BJ (cell line): Measurements from ENCODE around the gene OPCML. TPM values are rescaled to one million over a fixed set of nuclear protein-coding genes. Genes with fewer than 3 reads are reported as not detected.

Experiments used
- CTCF ChIA-PET: fragments of 350-600 bp; formaldehyde crosslinking; extraction: SDS; loops from one replicate; lab custom pipeline; 2021; ENCODE audit warnings: antibody characterized with exemption, inconsistent platforms; lab: Yijun Ruan, JAX
- POLR2A ChIA-PET: fragments of 300-600 bp; sonication (Branson Sonifier 250); formaldehyde crosslinking; extraction: SDS; loops from one replicate; lab custom pipeline; 2021; ENCODE audit warnings: antibody characterized with exemption; lab: Charles Lee
- DNase-seq: peaks from one replicate; pipeline ENCODE4 v3.0.0-alpha.2; 2011; ENCODE audit warnings: low read depth
- H3K27me3 ChIP-seq: 2 replicates; pipeline ENCODE4 v1.6.0; 2011; ENCODE audit warnings: low read length; ENCODE audit not compliant: control insufficient read depth, insufficient read depth
- H3K36me3 ChIP-seq: 2 replicates; pipeline ENCODE4 v1.5.1; 2011; ENCODE audit warnings: low read length; ENCODE audit not compliant: control insufficient read depth, insufficient read depth
- H3K4me3 ChIP-seq: 2 replicates; pipeline ENCODE4 v1.5.1; 2011; ENCODE audit warnings: low read depth, mild to moderate bottlenecking, control low read depth, low read length
- CTCF ChIP-seq: IDR thresholded peaks from 2 replicates; pipeline ENCODE4 v1.5.1; 2011; ENCODE audit warnings: low read depth, mild to moderate bottlenecking, control low read depth, inconsistent platforms, low read length, moderate library complexity; ENCODE audit not compliant: insufficient read depth
- polyA plus RNA-seq: library from polyadenylated mRNA; depleted of rRNA; stranded (reverse); fragments of >200 nt; gene quantifications from 2 replicates; pipeline ENCODE4 v1.2.3, GENCODE V29; 2011

The OPCML gene
- polyA plus RNA-seq, 1 experiment: 2.0 TPM

GRCh38 chr11:133559382-133559781, 27.1 kb upstream of the OPCML start:
- ChIA-PET CTCF (no interaction called here), POLR2A (no interaction called here)
- no peak for TF ChIP-seq CTCF
- Histone ChIP-seq H3K36me3 (no peaks in the 10 kb centered on the region), H3K27me3 (no peaks in the 10 kb centered on the region), H3K4me3 (no peak overlapping the region)
- DNase-seq: no peak

- H3K27me3 ChIP-seq: no peaks in the 10 kb centered on the region
- no peak overlapping the region for H3K4me3 ChIP-seq
- no peaks in the 10 kb centered on the region for H3K36me3 ChIP-seq
- POLR2A ChIA-PET: no interaction called here
- DNase-seq: no peak
- CTCF ChIA-PET: no interaction called here
- no peak for TF ChIP-seq CTCF
Observed at GRCh38 chr11:133555034-133555433, 22.7 kb upstream of the OPCML start.

GRCh38 chr11:133553885-133554740, 21.8 kb upstream of the OPCML start:
- H3K36me3 ChIP-seq: no peaks in the 10 kb centered on the region
- POLR2A ChIA-PET: no interaction called here
- H3K4me3 ChIP-seq: no peak overlapping the region
- CTCF ChIA-PET: no interaction called here
- H3K27me3 ChIP-seq: no peaks in the 10 kb centered on the region
- no peak for TF ChIP-seq CTCF
- DNase-seq: no peak

GRCh38 chr11:133552938-133553337, 20.6 kb upstream of the OPCML start:
- no peak for DNase-seq
- H3K36me3 ChIP-seq: no peaks in the 10 kb centered on the region
- POLR2A ChIA-PET: no interaction called here
- CTCF ChIA-PET: no interaction called here
- TF ChIP-seq CTCF: no peak
- no peaks in the 10 kb centered on the region for H3K27me3 ChIP-seq
- H3K4me3 ChIP-seq: no peak overlapping the region

GRCh38 chr11:133551064-133551463, 18.8 kb upstream of the OPCML start:
- Histone ChIP-seq H3K36me3 (no peaks in the 10 kb centered on the region), H3K4me3 (no peak overlapping the region), H3K27me3 (no peaks in the 10 kb centered on the region)
- no peak for TF ChIP-seq CTCF
- no peak for DNase-seq
- CTCF ChIA-PET: no interaction called here
- POLR2A ChIA-PET: no interaction called here
